HG02938 (cell line): ENCODE results near the gene MPND.

Experiments used
- ATAC-seq: cut with Tn5 transposase; IDR thresholded peaks from one replicate; pipeline ENCODE4 v1.9.1; 2021; ENCODE audit warnings: mild to moderate bottlenecking, moderate library complexity; ENCODE audit not compliant: unreplicated experiment

Gene MPND

GRCh38 chr19:4400135-4400936 is 57.0 kb downstream of the MPND start, which contains the start of gene SH3GL1:
Gene SH3GL1, minus strand, starts transcription at chr19:4400547. Its CDS starts 179 bp downstream, at chr19:4400368.
- peak; percentile 44 for ATAC-seq

- ATAC-seq, result no peak
These were observed 58.4 kb downstream of the MPND start for GRCh38 chr19:4401769-4402170.

GRCh38 chr19:4402171-4403004 is 59.0 kb downstream of the MPND start, which contains the start of gene CHAF1A:
Gene CHAF1A, plus strand, starts transcription at chr19:4402640. Its CDS starts 123 bp downstream, at chr19:4402763.
- peak; percentile 75 for ATAC-seq

- ATAC-seq, result no peak
These were observed 59.8 kb downstream of the MPND start for GRCh38 chr19:4403005-4403761.

DNA sequence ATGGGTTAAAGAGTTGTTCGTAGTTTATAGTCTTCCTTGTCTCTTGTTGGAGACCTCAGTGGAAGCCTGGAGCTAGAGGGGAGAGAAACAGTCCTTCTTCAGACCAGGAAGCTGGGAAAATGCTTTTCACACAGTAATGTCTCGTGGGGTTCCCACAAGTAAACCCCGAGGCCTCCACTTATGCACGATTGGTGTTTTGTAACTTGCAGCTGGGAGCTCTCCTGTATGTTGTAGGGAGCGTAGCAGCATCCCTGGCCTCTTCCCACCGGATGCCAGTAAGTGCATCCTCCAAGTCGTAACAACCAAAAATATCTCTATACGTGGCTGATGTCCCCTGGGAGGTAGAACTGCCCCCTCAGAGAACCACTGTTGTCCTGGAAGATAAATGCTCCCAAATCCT is 62.6 kb downstream of the MPND start:
- no peak for ATAC-seq

- ATAC-seq, result no peak
These were observed 63.3 kb downstream of the MPND start for GRCh38 chr19:4406626-4407025.

- no peak for ATAC-seq
These were observed 66.0 kb downstream of the MPND start for GRCh38 chr19:4409123-4409933.
